ENCODE measurements around the gene CHAF1B.

Gene CHAF1B

GRCh38 chr21:36428761-36429432 lies 43.7 kb downstream of the CHAF1B start:
- no peak overlapping the region for H3K4me3 ChIP-seq (ENCODE audit: insufficient read depth, low read length, poor library complexity, severe bottlenecking)
- TF ChIP-seq CTCF (IDR thresholded peaks at IDR 0.05; ENCODE audit: insufficient read depth, low read length, poor library complexity, severe bottlenecking): no peak
- TF ChIP-seq EZH2phosphoT487 (conservative IDR thresholded peaks at IDR 0.05; ENCODE audit: low read length): no peak
- no peak overlapping the region for H3K27ac ChIP-seq (ENCODE audit: low read depth, low read length)
- no peak overlapping the region for H3K9ac ChIP-seq (ENCODE audit: low read length)
- no peak overlapping the region for H2AFZ ChIP-seq (ENCODE audit: low read depth, low read length, severe bottlenecking)
- no peaks in the 10 kb centered on the region for H3K27me3 ChIP-seq (ENCODE audit: low read length)
- no peak overlapping the region for H3K4me2 ChIP-seq (ENCODE audit: low read depth, low read length, poor library complexity, severe bottlenecking)
- no peaks in the 10 kb centered on the region for H3K79me2 ChIP-seq (ENCODE audit: insufficient read depth, low read length)
- H4K20me1 ChIP-seq (ENCODE audit: low read depth, low read length): no peaks in the 10 kb centered on the region
- no peaks in the 10 kb centered on the region for H3K36me3 ChIP-seq (ENCODE audit: low read length)
- H3K9me2 ChIP-seq (replicated peaks; ENCODE audit: insufficient read depth, low read length): no peaks in the 10 kb centered on the region
- H3K9me3 ChIP-seq (ENCODE audit: insufficient read depth, low read length): no peaks in the 10 kb centered on the region
- no peaks in the 10 kb centered on the region for H3F3A ChIP-seq (ENCODE audit: insufficient read depth)

- Histone ChIP-seq H3K27me3 (ENCODE audit: low read length) (no peaks in the 10 kb centered on the region), H3K79me2 (ENCODE audit: insufficient read depth, low read length) (no peaks in the 10 kb centered on the region), H3K9ac (ENCODE audit: low read length) (no peak overlapping the region), H3K27ac (ENCODE audit: low read depth, low read length) (no peak overlapping the region), H4K20me1 (ENCODE audit: low read depth, low read length) (no peaks in the 10 kb centered on the region), H2AFZ (ENCODE audit: low read depth, low read length, severe bottlenecking) (no peak overlapping the region), H3F3A (ENCODE audit: insufficient read depth) (no peaks in the 10 kb centered on the region), H3K9me3 (ENCODE audit: insufficient read depth, low read length) (no peaks in the 10 kb centered on the region), H3K4me3 (ENCODE audit: insufficient read depth, low read length, poor library complexity, severe bottlenecking) (no peak overlapping the region), H3K9me2 (replicated peaks; ENCODE audit: insufficient read depth, low read length) (no peaks in the 10 kb centered on the region), H3K4me2 (ENCODE audit: low read depth, low read length, poor library complexity, severe bottlenecking) (no peak overlapping the region), H3K36me3 (ENCODE audit: low read length) (no peaks in the 10 kb centered on the region)
- TF ChIP-seq CTCF (IDR thresholded peaks at IDR 0.05; ENCODE audit: insufficient read depth, low read length, poor library complexity, severe bottlenecking) (no peak), EZH2phosphoT487 (conservative IDR thresholded peaks at IDR 0.05; ENCODE audit: low read length) (no peak)
These were observed 44.9 kb downstream of the CHAF1B start for GRCh38 chr21:36429947-36430546.

- no peaks in the 10 kb centered on the region for H3K27me3 ChIP-seq (ENCODE audit: low read length)
- no peak overlapping the region for H2AFZ ChIP-seq (ENCODE audit: low read depth, low read length, severe bottlenecking)
- no peaks in the 10 kb centered on the region for H3K9me2 ChIP-seq (replicated peaks; ENCODE audit: insufficient read depth, low read length)
- no peak overlapping the region for H3K4me2 ChIP-seq (ENCODE audit: low read depth, low read length, poor library complexity, severe bottlenecking)
- H3F3A ChIP-seq (ENCODE audit: insufficient read depth): no peaks in the 10 kb centered on the region
- H3K4me3 ChIP-seq (ENCODE audit: insufficient read depth, low read length, poor library complexity, severe bottlenecking): no peak overlapping the region
- no peak overlapping the region for H3K9ac ChIP-seq (ENCODE audit: low read length)
- no peaks in the 10 kb centered on the region for H3K36me3 ChIP-seq (ENCODE audit: low read length)
- no peak overlapping the region for H3K27ac ChIP-seq (ENCODE audit: low read depth, low read length)
- H3K9me3 ChIP-seq (ENCODE audit: insufficient read depth, low read length): no peaks in the 10 kb centered on the region
- H4K20me1 ChIP-seq (ENCODE audit: low read depth, low read length): no peaks in the 10 kb centered on the region
- no peaks in the 10 kb centered on the region for H3K79me2 ChIP-seq (ENCODE audit: insufficient read depth, low read length)
- no peak for TF ChIP-seq EZH2phosphoT487 (conservative IDR thresholded peaks at IDR 0.05; ENCODE audit: low read length)
- TF ChIP-seq CTCF (IDR thresholded peaks at IDR 0.05; ENCODE audit: insufficient read depth, low read length, poor library complexity, severe bottlenecking): no peak
These were observed 45.6 kb downstream of the CHAF1B start for GRCh38 chr21:36430841-36431240.
